H9 (cell line): Measurements from ENCODE around the gene CHPF2. TPM values are rescaled to one million over a fixed set of nuclear protein-coding genes. Genes with fewer than 3 reads are reported as not detected.

ENCODE experiments used
- DNase-seq: peaks from one replicate; pipeline ENCODE4 v3.0.0-alpha.2; 2017
- H2AFZ ChIP-seq: one replicate; pipeline ENCODE4 v1.6.1; 2013; ENCODE audit warnings: mild to moderate bottlenecking, low read length, control low read depth, moderate library complexity
- H2AK5ac ChIP-seq: 2 replicates; pipeline ENCODE4 v1.6.1; 2013; ENCODE audit warnings: low read length, control low read depth, mixed read lengths; ENCODE audit not compliant: insufficient read length
- H2BK120ac ChIP-seq: one replicate; pipeline ENCODE4 v1.6.1; 2013; ENCODE audit warnings: low read depth, mild to moderate bottlenecking, low read length, control low read depth, inconsistent platforms; ENCODE audit not compliant: poor library complexity, severe bottlenecking
- H2BK12ac ChIP-seq: 2 replicates; pipeline ENCODE4 v1.6.1; 2013; ENCODE audit warnings: low read length, control low read depth, mixed read lengths, low read depth; ENCODE audit not compliant: insufficient read length
- H2BK15ac ChIP-seq: 2 replicates; pipeline ENCODE4 v1.6.1; 2013; ENCODE audit warnings: low read depth, low read length, control low read depth
- H2BK20ac ChIP-seq: one replicate; pipeline ENCODE4 v1.6.1; 2013; ENCODE audit warnings: low read depth, mild to moderate bottlenecking, low read length, control low read depth, inconsistent platforms; ENCODE audit not compliant: poor library complexity, severe bottlenecking
- H2BK5ac ChIP-seq: 2 replicates; pipeline ENCODE4 v1.6.1; 2013; ENCODE audit warnings: low read length, control low read depth, mixed read lengths; ENCODE audit not compliant: insufficient read length
- H3K14ac ChIP-seq: 2 replicates; pipeline ENCODE4 v1.6.1; 2013; ENCODE audit warnings: low read length, control low read depth; ENCODE audit not compliant: insufficient read depth
- H3K18ac ChIP-seq: 2 replicates; pipeline ENCODE4 v1.6.1; 2013; ENCODE audit warnings: low read depth, mild to moderate bottlenecking, mixed read lengths, low read length, control low read depth; ENCODE audit not compliant: insufficient read length
- H3K23ac ChIP-seq: 2 replicates; pipeline ENCODE4 v1.6.1; 2013; ENCODE audit warnings: low read length, control low read depth, mixed read lengths, low read depth; ENCODE audit not compliant: insufficient read length
- H3K23me2 ChIP-seq: 2 replicates; pipeline ENCODE4 v1.6.1; 2013; ENCODE audit warnings: low read depth, mild to moderate bottlenecking, mixed read lengths, low read length, control low read depth; ENCODE audit not compliant: insufficient read length, poor library complexity, severe bottlenecking
- H3K27ac ChIP-seq: 2 replicates; pipeline ENCODE4 v1.5.1; 2013; ENCODE audit warnings: low read length, control low read depth, mixed read lengths, low read depth; ENCODE audit not compliant: insufficient read length
- H3K27me3 ChIP-seq: 2 replicates; pipeline ENCODE4 v1.6.1; 2013; ENCODE audit warnings: low read length, control low read depth, inconsistent platforms; ENCODE audit not compliant: insufficient read depth
- H3K4ac ChIP-seq: 2 replicates; pipeline ENCODE4 v1.6.1; 2013; ENCODE audit warnings: low read depth, mild to moderate bottlenecking, control low read depth, inconsistent platforms, low read length, moderate library complexity
- H3K4me1 ChIP-seq: 2 replicates; pipeline ENCODE4 v1.6.1; 2013; ENCODE audit warnings: low read length, control low read depth, inconsistent platforms; ENCODE audit not compliant: insufficient read depth
- H3K4me2 ChIP-seq: 2 replicates; pipeline ENCODE4 v1.6.1; 2013; ENCODE audit warnings: low read length, control low read depth, mixed read lengths; ENCODE audit not compliant: insufficient read length, insufficient read depth
- H3K56ac ChIP-seq: 2 replicates; pipeline ENCODE4 v1.6.1; 2013; ENCODE audit warnings: low read depth, mild to moderate bottlenecking, mixed read lengths, low read length, control low read depth; ENCODE audit not compliant: insufficient read length
- H3K79me1 ChIP-seq: 2 replicates; pipeline ENCODE4 v1.6.1; 2013; ENCODE audit warnings: low read depth, mild to moderate bottlenecking, moderate library complexity, low read length, control low read depth, inconsistent platforms; ENCODE audit not compliant: insufficient read depth, poor library complexity, severe bottlenecking
- H3K79me2 ChIP-seq: 2 replicates; pipeline ENCODE4 v1.6.1; 2013; ENCODE audit warnings: low read length, control low read depth, inconsistent platforms; ENCODE audit not compliant: insufficient read depth
- H3K9ac ChIP-seq: 2 replicates; pipeline ENCODE4 v1.6.1; 2013; ENCODE audit warnings: low read length, control low read depth, mixed read lengths; ENCODE audit not compliant: insufficient read length; ENCODE audit errors: extremely low read depth
- H3K9me3 ChIP-seq: one replicate; pipeline ENCODE4 v1.6.1; 2013; ENCODE audit warnings: low read depth, low read length, inconsistent platforms; ENCODE audit not compliant: control insufficient read depth
- H3T11ph ChIP-seq: one replicate; pipeline ENCODE4 v1.6.1; 2013; ENCODE audit warnings: mild to moderate bottlenecking, low read length, control low read depth, inconsistent platforms
- H4K20me1 ChIP-seq: one replicate; pipeline ENCODE4 v1.6.1; 2013; ENCODE audit not compliant: control insufficient read depth, insufficient read length, insufficient read depth
- H4K5ac ChIP-seq: 2 replicates; pipeline ENCODE4 v1.6.1; 2013; ENCODE audit warnings: low read depth, mild to moderate bottlenecking, mixed read lengths, low read length, control low read depth; ENCODE audit not compliant: insufficient read length
- H4K8ac ChIP-seq: replicated peaks from 2 replicates; pipeline ENCODE4 v1.6.1; 2013; ENCODE audit warnings: low read length, control low read depth, mixed read lengths, low read depth; ENCODE audit not compliant: insufficient read length
- H4K91ac ChIP-seq: 2 replicates; pipeline ENCODE4 v1.6.1; 2013; ENCODE audit warnings: low read depth, mild to moderate bottlenecking, moderate library complexity, mixed read lengths, low read length, control low read depth; ENCODE audit not compliant: insufficient read length
- H3K27ac Mint-ChIP-seq, 3 experiments: 2 replicates in 2 of 3; 3 replicates in 1 of 3; pipeline ENCODE4 v1.8.0; 2020 to 2021; ENCODE audit warnings: mixed read lengths in 3 of 3, mild to moderate bottlenecking in 1 of 3, moderate library complexity in 1 of 3
- H3K27me3 Mint-ChIP-seq: 2 replicates; pipeline ENCODE4 v1.8.0; 2021; ENCODE audit warnings: low read depth, mild to moderate bottlenecking, moderate library complexity, mixed read lengths
- H3K36me3 Mint-ChIP-seq, 3 experiments: 2 replicates in 2 of 3; 3 replicates in 1 of 3; pipeline ENCODE4 v1.8.0; 2020 to 2021; ENCODE audit warnings: low read depth in 3 of 3, mixed read lengths in 3 of 3; ENCODE audit not compliant: insufficient read depth in 1 of 3
- H3K4me1 Mint-ChIP-seq, 2 experiments: 2 replicates each; pipeline ENCODE4 v1.8.0; 2020; ENCODE audit warnings: mixed read lengths in 2 of 2
- H3K4me3 Mint-ChIP-seq, 2 experiments: 2 replicates in 1 of 2; 3 replicates in 1 of 2; pipeline ENCODE4 v1.8.0; 2020 to 2021; ENCODE audit warnings: mild to moderate bottlenecking in 2 of 2, mixed read lengths in 2 of 2, moderate library complexity in 1 of 2
- H3K9me3 Mint-ChIP-seq, 2 experiments: 2 replicates in 1 of 2; 3 replicates in 1 of 2; pipeline ENCODE4 v1.8.0; 2020; ENCODE audit warnings: mild to moderate bottlenecking in 2 of 2, mixed read lengths in 2 of 2, moderate library complexity in 1 of 2
- CTCF ChIP-seq: fragments of 200-600 bp; sonication (generic); conservative IDR thresholded peaks from 3 replicates; pipeline ENCODE4 v1.8.0; 2021; ENCODE audit warnings: antibody characterized with exemption, mild to moderate bottlenecking
- WGBS: extraction: QIAGEN DNeasy Blood & Tissue Kit; methylation state at CpG from one replicate; pipeline ENCODE4 v1.1.7; 2013; ENCODE audit warnings: missing lambda C conversion rate, low lambda C conversion rate, mixed read lengths; ENCODE audit not compliant: insufficient read length; ENCODE audit errors: extremely low coverage; 5-methylcytosine and 5-hydroxymethylcytosine counted together
- total RNA-seq: library from RNA; stranded (reverse); gene quantifications from 2 replicates; pipeline ENCODE4 v1.2.1, GENCODE V29; 2021

CHPF2 gene
- total RNA-seq, 1 experiment from 2014 or later = 25.7 TPM

GRCh38 chr7:151211155-151211772 lies 21.0 kb upstream of the CHPF2 start:
- Histone ChIP-seq H3K79me2 (no peaks in the 10 kb centered on the region), H3K9ac (no peak overlapping the region), H2AFZ (no peak overlapping the region), H2AK5ac (no peak overlapping the region), H2BK12ac (no peak overlapping the region), H3K27ac (no peak overlapping the region), H3K4me1 (peaks cover 5% of the 10 kb centered on the region; the same call in 1 of the 2 replicates), H4K20me1 (no peaks in the 10 kb centered on the region), H3K9me3 (no peaks in the 10 kb centered on the region), H3K23ac (no peak overlapping the region), H3T11ph (no peak overlapping the region), H3K18ac (no peak overlapping the region), H3K14ac (no peak overlapping the region), H2BK5ac (no peak overlapping the region), H3K4me2 (no peak overlapping the region), H4K5ac (no peak overlapping the region), H3K27me3 (no peaks in the 10 kb centered on the region), H4K8ac (no peak overlapping the region), H3K4ac (no peak overlapping the region), H2BK15ac (no peak overlapping the region), H2BK20ac (no peak overlapping the region), H4K91ac (no peak overlapping the region), H3K56ac (no peak overlapping the region), H2BK120ac (no peak overlapping the region), H3K23me2 (no peaks in the 10 kb centered on the region), H3K79me1 (no peaks in the 10 kb centered on the region)
- TF ChIP-seq CTCF = peak; percentile 42; the same call in 2 of the 3 replicates
- Mint-ChIP-seq H3K27me3 (peaks cover 9% of the 10 kb centered on the region), H3K4me1 (peaks cover 13 to 16% of the 10 kb centered on the region in 2 experiments), H3K36me3 (peaks cover 26 to 48% (median 34%) of the 10 kb centered on the region in 3 experiments; a peak in 6 of 7 replicates), H3K9me3 (no peaks in the 10 kb centered on the region), H3K4me3 (no peak overlapping the region), H3K27ac (peak overlapping the region in 1 of 3 experiments; percentile 43; a peak in 1 of 7 replicates)
- DNase-seq = no peak
- WGBS = no CpG with 5 or more reads among the region's 3 CpGs
